ENCODE results near the gene TBL1X.

- TF ChIP-seq POLR2A (IDR thresholded peaks at IDR 0.05; ENCODE audit: low read depth, low read length) (no peak), ZBED1 (IDR thresholded peaks at IDR 0.05; ENCODE audit: borderline replicate concordance) (no peak), SP1 (IDR thresholded peaks at IDR 0.05; ENCODE audit: low read depth, low read length) (no peak)
Observed at GRCh38 chrX:9566150-9566621, 101.3 kb downstream of the TBL1X start.

All from GM12878 (cell line).